GM19240 (cell line): ENCODE data around the gene BRICD5.
"Not testable (repeated sequence)": the region's sequence is repeated elsewhere in the genome, so short reads cannot be mapped to it uniquely, and the experiment has no call there.

Experiments
- DNase-seq: peaks from one replicate; pipeline ENCODE4 v3.0.0; 2011; ENCODE audit warnings: low spot score; ENCODE audit not compliant: insufficient read length

BRICD5 gene

DNA sequence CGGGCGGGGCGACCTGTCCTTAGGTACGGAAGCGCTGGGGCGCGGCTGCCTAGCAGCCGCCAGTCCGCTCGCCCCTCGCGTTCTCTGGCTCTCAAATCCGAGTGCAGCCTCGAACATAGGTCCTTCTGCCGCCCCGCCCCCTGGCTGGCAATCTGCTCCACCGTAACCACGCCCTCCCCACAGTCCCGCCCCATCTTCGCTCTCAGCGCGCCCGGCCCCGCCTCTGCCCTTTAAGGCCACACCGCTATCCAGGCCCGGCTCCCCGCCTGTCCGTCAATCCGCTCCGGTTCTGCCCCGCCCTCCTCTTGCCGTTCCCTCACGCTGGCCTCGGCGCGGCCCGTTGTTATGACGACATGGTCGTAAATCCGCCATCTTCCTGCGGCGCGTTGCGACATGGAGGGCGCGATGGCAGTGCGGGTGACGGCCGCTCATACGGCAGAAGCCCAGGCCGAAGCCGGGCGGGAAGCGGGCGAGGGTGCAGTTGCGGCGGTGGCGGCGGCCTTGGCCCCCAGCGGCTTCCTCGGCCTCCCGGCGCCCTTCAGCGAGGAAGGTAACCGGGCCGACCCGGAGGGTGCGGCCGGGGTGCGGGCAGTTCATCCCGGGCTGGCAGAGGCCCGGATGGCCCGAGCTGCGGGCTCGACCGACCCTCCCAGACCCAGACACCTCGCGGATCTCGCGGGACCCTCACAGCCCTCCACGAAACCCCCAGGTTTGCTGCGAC, 12.7 kb upstream of the BRICD5 start, which contains the start of gene E4F1:
E4F1 (plus strand) TSS at position 371 of the 721 bp plus-strand sequence; CDS start at position 394, 23 bp downstream.
- peak; percentile 100 for DNase-seq

DNA sequence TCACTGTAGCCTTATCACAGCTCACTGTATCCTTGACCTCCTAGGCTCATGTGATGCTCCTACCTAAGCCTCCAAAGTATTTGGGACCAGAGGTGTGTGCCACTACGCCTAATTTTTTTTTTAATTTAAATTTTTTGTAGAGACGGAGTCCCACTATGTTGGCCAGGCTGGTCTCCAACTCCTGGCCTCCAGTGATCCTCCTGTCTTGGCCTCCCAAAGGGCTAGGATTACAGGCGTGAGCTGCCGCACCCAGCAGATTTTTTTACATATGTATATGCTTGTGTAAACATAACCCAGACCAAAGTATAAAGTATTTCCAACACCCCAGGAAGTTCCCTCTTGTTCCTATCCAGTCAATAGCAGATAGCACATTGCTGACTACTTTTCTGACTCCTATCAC, 5.7 kb upstream of the BRICD5 start:
- DNase-seq: no peak

GRCh38 chr16:2214719-2214968, 4.0 kb upstream of the BRICD5 start, which contains the start of gene PGP:
Gene PGP (minus strand): TSS chr16:2214840. CDS start chr16:2214777, 63 bp downstream.
- no peak for DNase-seq

DNA sequence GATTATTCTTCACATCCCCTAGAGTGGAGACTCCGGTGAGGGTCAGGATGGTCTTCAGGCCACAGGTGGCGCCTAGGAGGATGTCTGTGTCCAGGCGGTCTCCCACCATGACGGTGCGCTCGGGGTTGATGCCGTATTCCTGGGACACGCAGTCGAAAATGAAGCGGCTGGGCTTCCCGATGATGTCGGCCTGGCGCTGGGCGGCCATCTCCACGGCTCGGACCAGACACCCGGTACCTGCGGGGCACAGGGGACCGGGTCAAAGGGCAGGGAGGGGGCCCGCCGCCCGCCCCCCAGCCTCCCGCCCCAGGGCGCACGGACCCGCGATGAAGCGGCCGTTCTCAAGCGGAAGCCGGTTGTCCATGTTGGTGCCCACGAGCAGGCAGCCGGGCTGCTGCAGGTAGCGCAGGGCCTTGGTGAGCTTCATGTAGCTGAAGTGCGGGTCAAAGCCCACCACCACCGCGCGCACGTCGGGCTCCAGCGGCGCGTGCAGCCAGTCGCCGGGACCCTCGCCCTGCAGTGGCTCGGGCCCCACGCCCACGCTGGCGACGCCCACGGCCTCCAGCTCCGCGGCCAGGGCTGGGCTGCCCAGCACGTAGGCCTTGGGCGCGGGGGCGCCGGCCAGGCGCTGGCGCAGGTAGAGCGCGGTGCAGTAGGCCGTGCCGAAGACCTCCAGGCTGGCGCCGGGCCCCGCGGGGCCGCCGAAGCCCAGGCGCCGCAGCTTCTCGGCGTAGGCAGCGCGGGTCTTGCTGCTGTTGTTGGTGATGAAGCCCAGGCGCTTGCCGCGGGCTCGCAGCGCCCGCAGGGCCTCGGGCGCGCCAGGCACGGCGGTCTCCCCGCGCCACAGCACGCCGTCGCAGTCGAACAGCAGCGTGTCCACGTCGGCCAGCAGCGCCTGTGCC, 3.4 kb upstream of the BRICD5 start:
- no peak for DNase-seq

DNA sequence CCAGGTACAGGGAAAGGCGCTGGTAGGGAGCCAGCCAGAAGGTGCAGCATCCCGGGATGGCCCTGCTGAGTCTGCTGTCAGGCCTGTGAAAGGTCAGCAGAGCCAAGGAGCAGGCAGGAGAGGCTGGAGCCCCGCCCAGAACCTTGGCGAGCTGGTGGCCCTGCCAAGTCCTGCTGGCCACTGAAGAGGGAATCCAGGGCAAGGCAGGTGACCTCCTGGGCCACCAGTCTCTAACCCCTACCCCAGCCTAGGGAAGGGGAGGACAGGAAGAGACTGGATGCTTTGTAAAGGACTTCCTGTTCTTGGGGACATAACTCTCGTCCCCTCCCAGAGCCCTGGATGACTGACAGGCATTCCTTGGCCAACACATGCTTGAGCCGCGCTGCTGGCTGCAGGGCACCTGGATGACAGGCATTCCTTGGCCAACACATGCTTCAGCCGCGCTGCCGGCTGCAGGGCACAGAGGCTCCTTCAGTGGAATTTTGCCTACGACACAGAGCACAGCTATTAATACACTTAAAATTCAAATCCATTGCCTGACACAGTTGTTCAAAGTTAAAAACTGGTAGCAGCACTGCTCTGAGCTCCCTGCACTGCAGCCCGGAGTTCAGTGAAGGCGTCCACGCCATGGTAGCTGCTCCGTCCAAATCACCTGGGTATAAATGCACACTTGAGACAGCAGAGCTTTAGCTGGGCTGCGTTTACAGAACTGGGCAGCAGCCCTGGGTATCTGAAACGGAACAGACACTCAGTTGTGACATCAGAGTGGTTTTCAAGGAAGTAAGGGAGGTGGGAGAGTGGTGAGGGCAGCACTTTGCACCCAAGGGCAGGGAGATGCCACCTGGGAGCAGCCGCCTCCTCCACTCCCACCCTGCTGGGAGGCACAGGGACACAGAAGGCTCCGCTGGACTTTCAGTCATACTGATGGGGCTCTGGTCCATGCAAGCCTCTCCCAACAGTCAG, 2.0 kb upstream of the BRICD5 start:
- DNase-seq: no peak

GRCh38 chr16:2211923-2212347, 1.3 kb upstream of the BRICD5 start:
- DNase-seq: no peak

DNA sequence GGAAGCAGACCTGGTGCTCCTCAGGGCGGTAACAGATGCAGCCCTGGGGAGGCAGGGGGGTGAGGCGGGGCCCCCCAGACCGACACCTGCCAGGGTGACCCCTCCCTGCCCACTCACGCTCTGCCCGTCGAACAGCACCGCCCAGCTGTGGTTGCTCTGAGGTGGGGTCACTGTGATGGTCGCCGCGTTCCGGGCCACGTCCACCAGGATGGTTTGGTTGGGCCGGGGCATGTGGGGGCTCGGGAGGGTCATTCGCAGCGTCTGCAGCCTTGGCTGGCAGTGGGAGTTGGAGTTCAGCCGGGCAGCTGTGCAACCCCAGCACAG, 692 bp downstream of the BRICD5 start:
- DNase-seq: no peak

GRCh38 chr16:2209258-2210008, 1.2 kb downstream of the BRICD5 start:
- DNase-seq: no peak

DNA sequence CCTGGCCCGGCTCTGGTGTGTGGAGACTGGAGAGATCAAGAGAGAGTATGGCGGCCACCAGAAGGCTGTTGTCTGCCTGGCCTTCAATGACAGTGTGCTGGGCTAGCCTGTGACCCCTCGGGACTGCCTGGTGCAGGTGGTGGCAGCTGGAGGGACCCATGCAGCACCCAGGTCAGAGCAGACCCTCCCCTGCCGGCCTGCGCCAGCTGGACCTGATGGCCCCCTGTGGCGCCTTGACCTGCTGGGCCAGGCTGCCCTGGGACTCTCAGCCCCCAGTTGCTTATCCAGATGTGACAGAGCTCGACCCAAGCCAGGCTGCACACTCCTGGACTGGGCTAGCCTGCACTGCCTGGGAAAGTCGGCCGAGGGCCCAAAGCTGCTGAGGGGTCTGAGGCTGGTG, 1.9 kb downstream of the BRICD5 start:
- no peak for DNase-seq

GRCh38 chr16:2208308-2208707, 2.4 kb downstream of the BRICD5 start:
- no peak for DNase-seq

GRCh38 chr16:2207872-2208271, 2.8 kb downstream of the BRICD5 start:
- DNase-seq: no peak

DNA sequence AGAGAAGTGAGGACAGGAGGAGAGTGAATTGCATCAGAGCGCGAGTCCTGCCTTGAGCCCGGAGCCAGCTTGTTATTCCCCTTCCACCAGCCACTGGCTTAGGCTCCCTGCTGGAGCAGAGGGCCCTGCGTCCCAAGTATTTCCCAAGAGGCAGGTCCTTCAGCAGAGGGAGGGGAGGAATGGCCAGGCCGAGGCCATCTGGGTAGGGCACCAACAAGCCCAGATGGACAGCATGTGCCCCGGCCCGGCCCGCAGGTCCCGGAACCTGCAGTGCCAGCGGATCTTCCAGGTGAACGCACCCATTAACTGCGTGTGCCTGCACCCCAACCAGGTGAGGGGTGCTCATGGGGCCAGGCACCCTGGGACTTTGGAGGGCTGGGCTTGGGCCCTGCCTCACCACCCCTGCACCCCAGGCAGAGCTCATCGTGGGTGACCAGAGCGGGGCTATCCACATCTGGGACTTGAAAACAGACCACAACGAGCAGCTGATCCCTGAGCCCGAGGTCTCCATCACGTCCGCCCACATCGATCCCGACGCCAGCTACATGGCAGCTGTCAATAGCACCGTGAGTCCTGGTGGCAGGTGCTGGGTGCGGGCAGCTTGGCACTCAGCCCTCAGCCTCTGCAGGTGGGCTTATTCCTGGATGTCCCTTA, 3.8 kb downstream of the BRICD5 start:
- no peak for DNase-seq

DNA sequence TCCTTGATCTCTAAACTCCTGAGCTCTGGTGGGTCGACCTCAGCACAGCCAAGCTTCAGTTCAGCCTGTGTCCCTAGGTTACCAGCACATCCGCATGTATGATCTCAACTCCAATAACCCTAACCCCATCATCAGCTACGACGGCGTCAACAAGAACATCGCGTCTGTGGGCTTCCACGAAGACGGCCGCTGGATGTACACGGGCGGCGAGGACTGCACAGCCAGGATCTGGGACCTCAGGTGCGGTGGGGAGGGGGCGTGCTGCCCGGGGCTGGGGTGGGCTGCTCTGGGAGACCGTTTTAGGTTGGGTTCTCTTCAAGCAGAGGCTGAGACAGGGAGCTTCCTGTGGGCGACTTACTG, 4.3 kb downstream of the BRICD5 start:
- no peak for DNase-seq

DNA sequence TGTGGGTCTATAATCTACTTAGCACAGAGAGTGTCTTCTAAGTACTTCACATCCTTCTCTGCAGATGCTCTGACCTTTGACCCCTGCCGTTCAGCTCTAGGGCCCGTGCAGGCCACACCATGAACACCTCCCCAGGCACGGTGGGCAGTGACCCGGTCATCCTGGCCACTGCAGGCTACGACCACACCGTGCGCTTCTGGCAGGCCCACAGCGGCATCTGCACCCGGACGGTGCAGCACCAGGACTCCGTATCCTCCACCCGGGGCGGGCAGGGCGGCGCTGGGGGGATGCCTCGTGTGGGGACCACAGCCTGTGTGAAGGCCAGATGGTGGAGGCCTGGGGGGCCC, 4.7 kb downstream of the BRICD5 start:
- no peak for DNase-seq

- DNase-seq: peak; percentile 99
Observed at GRCh38 chr16:2205104-2205966, 5.3 kb downstream of the BRICD5 start, which contains the start of gene MLST8. Gene MLST8 (plus strand): TSS chr16:2205454. CDS start chr16:2206086, 632 bp downstream.

DNA sequence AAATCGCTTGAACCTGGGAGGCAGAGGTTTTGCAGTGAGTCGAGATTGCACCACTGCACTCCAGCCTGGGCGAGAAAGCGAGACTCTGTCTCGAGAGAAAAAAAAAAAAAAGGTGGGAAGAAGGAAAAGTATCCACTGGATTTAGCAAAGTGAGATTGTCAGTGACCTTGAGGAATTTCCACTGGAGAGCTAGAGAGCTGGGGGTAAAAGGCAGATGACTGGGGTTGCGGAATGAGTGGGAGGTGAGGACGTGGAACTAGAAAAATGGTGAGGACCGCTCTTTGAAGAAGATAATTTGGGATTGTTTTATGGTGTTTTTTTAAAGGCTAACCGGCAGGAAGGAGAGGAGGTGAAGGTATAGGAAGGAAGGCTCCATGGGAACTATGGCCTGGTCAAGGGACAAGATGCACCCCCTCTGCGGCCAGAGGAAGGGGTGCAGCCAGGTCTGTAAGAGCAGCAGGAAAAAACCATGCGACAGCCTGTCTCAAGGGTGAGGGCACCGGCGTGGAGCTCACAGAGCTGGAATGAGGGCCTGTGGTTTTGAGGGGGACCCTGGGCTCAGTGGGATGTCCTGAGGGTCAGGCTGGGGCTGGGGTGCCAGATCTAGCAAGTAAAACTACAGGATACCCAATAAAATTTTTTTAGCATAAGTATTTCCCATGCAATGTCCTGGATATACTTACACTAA, 6.1 kb downstream of the BRICD5 start:
- DNase-seq: no peak

DNA sequence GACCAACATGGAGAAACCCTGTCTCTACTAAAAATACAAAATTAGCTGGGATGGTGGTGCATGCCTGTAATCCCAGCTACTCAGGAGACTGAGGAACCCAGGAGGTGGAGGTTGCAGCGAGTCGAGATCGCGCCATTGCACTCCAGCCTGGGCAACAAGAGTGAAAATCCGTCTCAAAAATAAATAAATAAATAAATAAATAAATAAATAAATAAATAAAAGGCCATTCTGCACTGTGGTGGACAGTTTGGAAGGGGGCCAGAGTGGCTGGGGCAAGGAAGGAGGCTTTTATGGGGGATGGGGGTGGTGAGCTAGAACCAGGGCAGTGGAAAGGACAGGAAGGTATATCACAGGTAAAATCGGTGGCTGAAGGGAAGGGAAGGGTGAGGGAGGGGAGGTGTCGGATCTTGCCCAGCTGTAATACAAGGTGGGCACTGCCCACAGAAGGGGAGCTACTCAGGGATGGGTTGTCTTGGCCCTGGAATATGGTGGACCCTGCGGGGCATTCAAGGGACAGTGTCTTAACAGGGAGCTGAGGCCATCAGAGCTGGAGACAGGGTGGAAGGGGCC, 7.5 kb downstream of the BRICD5 start:
- DNase-seq: not testable (repeated sequence)

- DNase-seq: no peak
Observed at GRCh38 chr16:2200313-2200712, 10.3 kb downstream of the BRICD5 start.
